Liver (tissue), 9 donors: ENCODE results near the gene DRAM2. TPM values are rescaled to one million over a fixed set of nuclear protein-coding genes. Genes with fewer than 3 reads are reported as not detected.

ENCODE experiments used
- DNase-seq: peaks from one replicate; pipeline ENCODE4 v3.0.0-alpha.2; 2017; ENCODE audit warnings: low spot score
- H3K27ac ChIP-seq, 2 donors: one replicate each; pipeline ENCODE4 v1.7.0; 2013; ENCODE audit warnings: inconsistent platforms in 2 of 2, low read length in 2 of 2, control low read depth in 1 of 2, low read depth in 1 of 2, mild to moderate bottlenecking in 1 of 2
- H3K27me3 ChIP-seq, 4 donors: one replicate each; pipeline versions ENCODE4 v1.6.1 to v1.7.0; 2013; ENCODE audit warnings: low read length in 3 of 4, inconsistent platforms in 1 of 4, mild to moderate bottlenecking in 1 of 4, moderate library complexity in 1 of 4; ENCODE audit not compliant: control insufficient read depth in 4 of 4, insufficient read depth in 4 of 4
- H3K36me3 ChIP-seq, 4 donors: one replicate each; pipeline versions ENCODE4 v1.6.1 to v1.7.0; 2013; ENCODE audit warnings: low read length in 3 of 4, mild to moderate bottlenecking in 3 of 4, low read depth in 1 of 4, moderate library complexity in 1 of 4; ENCODE audit not compliant: control insufficient read depth in 4 of 4, insufficient read depth in 3 of 4
- H3K4me1 ChIP-seq, 4 donors: one replicate each; pipeline versions ENCODE4 v1.6.1 to v1.7.0; 2013; ENCODE audit warnings: low read length in 3 of 4, mild to moderate bottlenecking in 3 of 4, moderate library complexity in 1 of 4; ENCODE audit not compliant: control insufficient read depth in 4 of 4, insufficient read depth in 4 of 4
- H3K4me3 ChIP-seq, 3 donors: one replicate each; pipeline versions ENCODE4 v1.6.1 to v1.7.0; 2013; ENCODE audit warnings: low read length in 3 of 3, control low read depth in 1 of 3, low read depth in 1 of 3, mild to moderate bottlenecking in 1 of 3
- H3K9ac ChIP-seq, 2 donors: one replicate each; pipeline ENCODE4 v1.7.0; 2013; ENCODE audit warnings: low read length in 2 of 2, mild to moderate bottlenecking in 2 of 2, moderate library complexity in 2 of 2, control low read depth in 1 of 2, low read depth in 1 of 2
- H3K9me3 ChIP-seq, 4 donors: one replicate each; pipeline versions ENCODE4 v1.6.1 to v1.7.0; 2013; ENCODE audit warnings: low read length in 3 of 4; ENCODE audit not compliant: control insufficient read depth in 4 of 4
- CTCF ChIP-seq: fragments of 150-350 bp; IDR thresholded peaks from 2 replicates; pipeline ENCODE4 v1.5.1; 2017; ENCODE audit warnings: improper control_type of control experiment, low read depth, low read length; ENCODE audit not compliant: missing input control
- EGR1 ChIP-seq, 2 donors: IDR thresholded peaks; 2 replicates each; pipeline ENCODE4 v1.6.1; 2016 to 2018; ENCODE audit warnings: antibody characterized with exemption in 2 of 2, low read depth in 2 of 2
- FOXA1 ChIP-seq: IDR thresholded peaks from 2 replicates; pipeline ENCODE4 v1.6.1; 2016; ENCODE audit warnings: antibody characterized with exemption
- FOXA2 ChIP-seq: IDR thresholded peaks from 2 replicates; pipeline ENCODE4 v1.6.1; 2016; ENCODE audit warnings: antibody characterized with exemption
- GABPA ChIP-seq, 2 donors: IDR thresholded peaks in 1 of 2; conservative IDR thresholded peaks in 1 of 2; 2 replicates each; pipeline ENCODE4 v1.6.1; 2016; ENCODE audit warnings: antibody characterized with exemption in 2 of 2, mild to moderate bottlenecking in 1 of 2, moderate library complexity in 1 of 2
- HNF4A ChIP-seq, 2 donors: conservative IDR thresholded peaks; 2 replicates each; pipeline ENCODE4 v1.6.1; 2016; ENCODE audit warnings: antibody characterized with exemption in 2 of 2, mild to moderate bottlenecking in 2 of 2
- HNF4G ChIP-seq: IDR thresholded peaks from 2 replicates; pipeline ENCODE4 v1.6.1; 2016; ENCODE audit warnings: antibody characterized with exemption
- JUND ChIP-seq, 2 donors: IDR thresholded peaks; 2 replicates each; pipeline ENCODE4 v1.6.1; 2016; ENCODE audit warnings: antibody characterized with exemption in 2 of 2
- MAX ChIP-seq: IDR thresholded peaks from 2 replicates; pipeline ENCODE4 v1.6.1; 2016; ENCODE audit warnings: antibody characterized with exemption
- NR2F2 ChIP-seq: IDR thresholded peaks from 2 replicates; pipeline ENCODE4 v1.6.1; 2016; ENCODE audit warnings: antibody characterized with exemption
- RAD21 ChIP-seq, 2 donors: IDR thresholded peaks; 2 replicates each; pipeline ENCODE4 v1.6.1; 2016; ENCODE audit warnings: antibody characterized with exemption in 2 of 2, mild to moderate bottlenecking in 2 of 2
- REST ChIP-seq: IDR thresholded peaks from 2 replicates; pipeline ENCODE4 v1.6.1; 2016; ENCODE audit warnings: antibody characterized with exemption, mild to moderate bottlenecking
- RXRA ChIP-seq, 2 donors: IDR thresholded peaks; 2 replicates each; pipeline ENCODE4 v1.6.1; 2017 to 2018; ENCODE audit warnings: antibody characterized with exemption in 2 of 2, mild to moderate bottlenecking in 1 of 2
- YY1 ChIP-seq: IDR thresholded peaks from 2 replicates; pipeline ENCODE4 v1.6.1; 2016; ENCODE audit warnings: antibody characterized with exemption, mild to moderate bottlenecking
- ZBTB33 ChIP-seq: IDR thresholded peaks from 2 replicates; pipeline ENCODE4 v1.6.1; 2016; ENCODE audit warnings: antibody characterized with exemption
- polyA plus RNA-seq, 2 donors: library from polyadenylated mRNA; stranded (reverse) in 1 of 2; unstranded in 1 of 2; fragments of 200-250 nt in 1 of 2; fragments of >200 nt in 1 of 2; fragmentation: Nextera tagmentation in 1 of 2; extraction: Ambion mirVana in 1 of 2; gene quantifications; one replicate each; pipeline versions ENCODE4 v1.2.1 to v1.2.3, GENCODE V29; 2013 to 2015
- total RNA-seq, 2 donors: library from RNA; depleted of rRNA; stranded (reverse); fragments of >200 nt; gene quantifications; one replicate each; pipeline ENCODE4 v1.2.3, GENCODE V29; 2014
- TF ChIP-seq, protein P1 (sequence below): IDR thresholded peaks from 2 replicates; pipeline ENCODE4 v1.6.1; 2016; ENCODE audit warnings: antibody characterized with exemption
- donor health status: healthy.
- donor health status: healthy.
- donor health status: healthy.
- donor health status: healthy.
- donor health status: healthy.

Gene DRAM2
- total and polyA plus RNA-seq, 4 donors = 15.7 to 33.9 (median 19.8) TPM

- Histone ChIP-seq H3K27me3 (no peaks in the 10 kb centered on the region), H3K27ac (no peak overlapping the region), H3K4me3 (no peak overlapping the region), H3K9me3 (no peaks in the 10 kb centered on the region), H3K36me3 (peaks cover 1 to 18% (median 9%) of the 10 kb centered on the region in 4 donors), H3K4me1 (peaks cover 1 to 57% (median 48%) of the 10 kb centered on the region in 4 donors), H3K9ac (no peak overlapping the region)
- no peak for TF ChIP-seq JUND (IDR thresholded peaks at IDR 0.05)
- TF ChIP-seq HNF4A (conservative IDR thresholded peaks at IDR 0.05) = no peak
- TF ChIP-seq GABPA (IDR thresholded peaks at IDR 0.05 in 1 of 2, conservative IDR thresholded peaks at IDR 0.05 in 1 of 2) = no peak
- TF ChIP-seq NR2F2 = no peak
- TF ChIP-seq MAX = no peak
- no peak for TF ChIP-seq CTCF
- TF ChIP-seq ZBTB33 = no peak
- no peak for TF ChIP-seq FOXA2
- TF ChIP-seq REST = no peak
- no peak for TF ChIP-seq RAD21 (IDR thresholded peaks at IDR 0.05)
- no peak for TF ChIP-seq EGR1 (IDR thresholded peaks at IDR 0.05; ENCODE audit: low read depth in 2 of 2)
- TF ChIP-seq HNF4G = no peak
- TF ChIP-seq RXRA (IDR thresholded peaks at IDR 0.05) = no peak
- TF ChIP-seq, protein P1, sequence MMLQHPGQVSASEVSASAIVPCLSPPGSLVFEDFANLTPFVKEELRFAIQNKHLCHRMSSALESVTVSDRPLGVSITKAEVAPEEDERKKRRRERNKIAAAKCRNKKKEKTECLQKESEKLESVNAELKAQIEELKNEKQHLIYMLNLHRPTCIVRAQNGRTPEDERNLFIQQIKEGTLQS = no peak
- no peak for TF ChIP-seq FOXA1
- TF ChIP-seq YY1 = no peak
- DNase-seq = no peak
Observed at GRCh38 chr1:111145963-111146768, 6.3 kb upstream of the DRAM2 start.
